Stimulated activated CD4-positive, alpha-beta T cell treated with anti-CD3 and anti-CD28 coated beads, Interleukin-15, amount 100 ng/mL, for 1 hour (primary cell): ENCODE measurements around the gene KLHL40.
"Not testable (repeated sequence)": the region's sequence is repeated elsewhere in the genome, so short reads cannot be mapped to it uniquely, and the experiment has no call there.

Experiments
- DNase-seq, 2 donors: peaks; one replicate each; pipeline ENCODE4 v3.0.0-alpha.2; 2020; ENCODE audit warnings: low read depth in 1 of 2, low spot score in 1 of 2

KLHL40 gene

GRCh38 chr3:42722442-42722841, 37.1 kb downstream of the KLHL40 start:
- not testable (repeated sequence) for DNase-seq

GRCh38 chr3:42723219-42723618, 37.9 kb downstream of the KLHL40 start:
- DNase-seq = no peak

GRCh38 chr3:42725454-42725853, 40.1 kb downstream of the KLHL40 start:
- no peak for DNase-seq

GRCh38 chr3:42728056-42728455, 42.7 kb downstream of the KLHL40 start:
- DNase-seq = no peak

GRCh38 chr3:42728668-42729364, 43.5 kb downstream of the KLHL40 start:
- DNase-seq = no peak

GRCh38 chr3:42729404-42730145, 44.2 kb downstream of the KLHL40 start:
- DNase-seq = no peak

GRCh38 chr3:42730294-42730693, 45.0 kb downstream of the KLHL40 start:
- DNase-seq = no peak

- no peak for DNase-seq
Measured at GRCh38 chr3:42730706-42731420, 45.5 kb downstream of the KLHL40 start.

- DNase-seq = no peak
Measured at GRCh38 chr3:42731476-42732195, 46.3 kb downstream of the KLHL40 start.

- DNase-seq = no peak
Measured at GRCh38 chr3:42732196-42732828, 47.0 kb downstream of the KLHL40 start.

GRCh38 chr3:42732829-42733459, 47.6 kb downstream of the KLHL40 start:
- DNase-seq = no peak

GRCh38 chr3:42733501-42734262, 48.3 kb downstream of the KLHL40 start:
- DNase-seq = no peak

- DNase-seq = no peak
Measured at GRCh38 chr3:42734263-42734860, 49.0 kb downstream of the KLHL40 start.

GRCh38 chr3:42735019-42735418, 49.7 kb downstream of the KLHL40 start:
- no peak for DNase-seq

GRCh38 chr3:42735615-42736014, 50.3 kb downstream of the KLHL40 start:
- DNase-seq = no peak

GRCh38 chr3:42736081-42736480, 50.7 kb downstream of the KLHL40 start:
- DNase-seq = no peak

GRCh38 chr3:42736531-42736930, 51.2 kb downstream of the KLHL40 start:
- no peak for DNase-seq

- no peak for DNase-seq
Measured at GRCh38 chr3:42739401-42740158, 54.2 kb downstream of the KLHL40 start.

GRCh38 chr3:42741796-42742195, 56.5 kb downstream of the KLHL40 start:
- DNase-seq = no peak
